IgD-negative memory B cell (primary cell): ENCODE data around the gene RBM10. TPM values are rescaled to one million over a fixed set of nuclear protein-coding genes. Genes with fewer than 3 reads are reported as not detected.

ENCODE experiments used
- H3K27ac Mint-ChIP-seq, 3 donors: one replicate each; pipeline ENCODE4 v1.8.0; 2020 to 2022; ENCODE audit warnings: mild to moderate bottlenecking in 3 of 3, mixed read lengths in 3 of 3, moderate library complexity in 1 of 3
- H3K27me3 Mint-ChIP-seq: one replicate; pipeline ENCODE4 v1.8.0; 2021; ENCODE audit warnings: mixed read lengths
- H3K36me3 Mint-ChIP-seq: one replicate; pipeline ENCODE4 v1.8.0; 2020; ENCODE audit warnings: mild to moderate bottlenecking, mixed read lengths
- H3K4me1 Mint-ChIP-seq, 3 donors: one replicate each; pipeline ENCODE4 v1.8.0; 2020 to 2022; ENCODE audit warnings: mixed read lengths in 3 of 3, mild to moderate bottlenecking in 1 of 3
- H3K4me3 Mint-ChIP-seq, 4 donors: one replicate each; pipeline ENCODE4 v1.8.0; 2020 to 2022; ENCODE audit warnings: mild to moderate bottlenecking in 4 of 4, mixed read lengths in 4 of 4, moderate library complexity in 3 of 4
- H3K9me3 Mint-ChIP-seq, 3 donors: one replicate each; pipeline ENCODE4 v1.8.0; 2020 to 2021; ENCODE audit warnings: mixed read lengths in 3 of 3, mild to moderate bottlenecking in 1 of 3
- polyA plus RNA-seq: library from polyadenylated mRNA; unstranded; fragments of 300-500 nt; fragmentation: Illumina TruSeq; gene quantifications from one replicate; pipeline ENCODE4 v1.2.3, GENCODE V29; 2021

Gene RBM10
- polyA plus RNA-seq, 1 donor from 2014 or later = 36.0 TPM

GRCh38 chrX:47232803-47233332 is 87.8 kb downstream of the RBM10 start, which contains the start of gene USP11:
Gene USP11 (plus strand): TSS chrX:47233009. CDS start chrX:47233044, 35 bp downstream.
- H3K27ac Mint-ChIP-seq = peak within 1 kb of the TSS; percentile 86 to 100 (median 99)
- no peaks in the 10 kb centered on the region for H3K27me3 Mint-ChIP-seq
- peaks cover 0 to 7% (median 5%) of the 10 kb centered on the region in 3 donors for H3K4me1 Mint-ChIP-seq
- H3K9me3 Mint-ChIP-seq = peaks cover 0 to 2% (median 0%) of the 10 kb centered on the region in 3 donors
- H3K36me3 Mint-ChIP-seq = peaks cover 2% of the 10 kb centered on the region
- H3K4me3 Mint-ChIP-seq = peak within 1 kb of the TSS; percentile 85 to 98 (median 96)

GRCh38 chrX:47233333-47234113 is 88.5 kb downstream of the RBM10 start:
- peak overlapping the region; percentile 85 to 98 (median 96) for H3K4me3 Mint-ChIP-seq
- peak overlapping the region; percentile 86 to 100 (median 99) for H3K27ac Mint-ChIP-seq
- H3K27me3 Mint-ChIP-seq = no peaks in the 10 kb centered on the region
- H3K36me3 Mint-ChIP-seq = peaks cover 1% of the 10 kb centered on the region
- H3K4me1 Mint-ChIP-seq = peaks cover 0 to 7% (median 5%) of the 10 kb centered on the region in 3 donors
- peaks cover 0 to 2% (median 0%) of the 10 kb centered on the region in 3 donors for H3K9me3 Mint-ChIP-seq

GRCh38 chrX:47234583-47234982 is 89.6 kb downstream of the RBM10 start:
- peaks cover 0 to 2% (median 0%) of the 10 kb centered on the region in 3 donors for H3K9me3 Mint-ChIP-seq
- H3K36me3 Mint-ChIP-seq = peaks cover 1% of the 10 kb centered on the region
- peak overlapping the region in 1 of 3 donors; percentile 13 for H3K27ac Mint-ChIP-seq
- peaks cover 0 to 7% (median 5%) of the 10 kb centered on the region in 3 donors for H3K4me1 Mint-ChIP-seq
- H3K4me3 Mint-ChIP-seq = peak overlapping the region in 3 of 4 donors; percentile 64 to 95 (median 78)
- H3K27me3 Mint-ChIP-seq = no peaks in the 10 kb centered on the region

- H3K27ac Mint-ChIP-seq = peak overlapping the region in 1 of 3 donors; percentile 13
- H3K4me1 Mint-ChIP-seq = peaks cover 0 to 7% (median 4%) of the 10 kb centered on the region in 3 donors
- H3K27me3 Mint-ChIP-seq = no peaks in the 10 kb centered on the region
- peaks cover 1% of the 10 kb centered on the region for H3K36me3 Mint-ChIP-seq
- H3K9me3 Mint-ChIP-seq = peaks cover 0 to 2% (median 0%) of the 10 kb centered on the region in 3 donors
- H3K4me3 Mint-ChIP-seq = peak overlapping the region in 1 of 4 donors; percentile 12
These were observed 90.7 kb downstream of the RBM10 start for GRCh38 chrX:47235691-47236103.

Other genes with a start within 250 kb of the RBM10 start
- gene JADE3, start 232.8 kb upstream of the RBM10 start, polyA plus RNA-seq = 3.5 TPM
- not detected for gene RGN, start 66.8 kb upstream of the RBM10 start, polyA plus RNA-seq
- 197 TPM for gene NDUFB11, start 519 bp upstream of the RBM10 start, polyA plus RNA-seq
- gene UBA1, start 48.6 kb downstream of the RBM10 start, polyA plus RNA-seq = 190 TPM
- 16.8 TPM for gene CDK16, start 73.5 kb downstream of the RBM10 start, polyA plus RNA-seq
- 68.6 TPM for gene USP11, start 87.8 kb downstream of the RBM10 start, polyA plus RNA-seq
- gene ZNF157, start 225.4 kb downstream of the RBM10 start, polyA plus RNA-seq = 0.44 TPM